ENCODE results near the gene OR6C65.

Gene OR6C65

GRCh38 chr12:55448825-55449224 is 48.5 kb downstream of the OR6C65 start:
- no peak for DNase-seq

All from DMS 273 treated with DMSO at 0.1 percent for 48 hours (cell line).